ENCODE data around the gene KRTAP12-1.
"Not testable (repeated sequence)": the region's sequence is repeated elsewhere in the genome, so short reads cannot be mapped to it uniquely, and the experiment has no call there.

The KRTAP12-1 gene

GRCh38 chr21:44647222-44647552 is 34.8 kb downstream of the KRTAP12-1 start:
- DNase-seq (ENCODE audit: low read depth in 1 of 2, low spot score in 1 of 2): no peak

- DNase-seq (ENCODE audit: low read depth in 1 of 2, low spot score in 1 of 2): not testable (repeated sequence)
Measured at GRCh38 chr21:44646366-44647221, 35.4 kb downstream of the KRTAP12-1 start, which contains the start of gene KRTAP10-11. Gene KRTAP10-11 (plus strand): TSS chr21:44646414. CDS start chr21:44646459, 45 bp downstream.

GRCh38 chr21:44644878-44645277 is 37.1 kb downstream of the KRTAP12-1 start:
- DNase-seq (ENCODE audit: low read depth in 1 of 2, low spot score in 1 of 2): no peak

- no peak for DNase-seq (ENCODE audit: low read depth in 1 of 2, low spot score in 1 of 2)
Measured at GRCh38 chr21:44643741-44644310, 38.1 kb downstream of the KRTAP12-1 start.

GRCh38 chr21:44640761-44641160 is 41.2 kb downstream of the KRTAP12-1 start:
- no peak for DNase-seq (ENCODE audit: low read depth in 1 of 2, low spot score in 1 of 2)

GRCh38 chr21:44639331-44639655 is 42.7 kb downstream of the KRTAP12-1 start:
- no peak for DNase-seq (ENCODE audit: low read depth in 1 of 2, low spot score in 1 of 2)

- DNase-seq (ENCODE audit: low read depth in 1 of 2, low spot score in 1 of 2): not testable (repeated sequence)
Measured at GRCh38 chr21:44638506-44639330, 43.2 kb downstream of the KRTAP12-1 start.

GRCh38 chr21:44637851-44638348 is 44.1 kb downstream of the KRTAP12-1 start:
- not testable (repeated sequence) for DNase-seq (ENCODE audit: low read depth in 1 of 2, low spot score in 1 of 2)

- no peak for DNase-seq (ENCODE audit: low read depth in 1 of 2, low spot score in 1 of 2)
Measured at GRCh38 chr21:44637018-44637850, 44.7 kb downstream of the KRTAP12-1 start, which contains the start of gene KRTAP10-10. Gene KRTAP10-10 (plus strand): TSS chr21:44637356. CDS start chr21:44637418, 62 bp downstream.

- no peak for DNase-seq (ENCODE audit: low read depth in 1 of 2, low spot score in 1 of 2)
Measured at GRCh38 chr21:44636209-44637017, 45.5 kb downstream of the KRTAP12-1 start.

- DNase-seq (ENCODE audit: low read depth in 1 of 2, low spot score in 1 of 2): no peak
Measured at GRCh38 chr21:44632067-44632466, 49.9 kb downstream of the KRTAP12-1 start.

All from activated CD4-positive, alpha-beta T cell treated with anti-CD3 and anti-CD28 coated beads, Interleukin-2, amount 50 U/mL, for 24 hours (primary cell).